Measurements from ENCODE around the gene CDK14.

DNA sequence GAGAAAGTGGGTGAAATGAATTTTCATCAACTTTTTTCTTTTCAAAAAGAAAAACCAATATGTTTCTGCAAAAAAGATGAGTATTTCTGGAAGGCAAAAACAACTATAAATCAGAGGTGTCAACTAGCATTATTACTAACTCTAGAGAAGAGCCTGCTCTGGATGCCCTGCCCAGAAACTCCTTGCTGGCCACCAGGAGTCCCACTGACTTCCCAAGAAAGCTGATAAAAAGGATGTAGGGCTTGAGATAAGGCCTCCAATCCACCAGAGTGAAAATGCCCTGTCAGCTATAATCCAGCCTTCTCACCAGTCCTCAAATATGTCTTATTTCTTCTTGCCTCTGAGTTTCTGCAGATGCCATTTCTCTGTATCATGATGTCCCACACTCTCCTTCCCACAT lies 651.4 kb downstream of the CDK14 start:
- TF ChIP-seq POLR2A (IDR thresholded peaks at IDR 0.05; ENCODE audit: low read depth, low read length), result no peak
- TF ChIP-seq, protein P1, sequence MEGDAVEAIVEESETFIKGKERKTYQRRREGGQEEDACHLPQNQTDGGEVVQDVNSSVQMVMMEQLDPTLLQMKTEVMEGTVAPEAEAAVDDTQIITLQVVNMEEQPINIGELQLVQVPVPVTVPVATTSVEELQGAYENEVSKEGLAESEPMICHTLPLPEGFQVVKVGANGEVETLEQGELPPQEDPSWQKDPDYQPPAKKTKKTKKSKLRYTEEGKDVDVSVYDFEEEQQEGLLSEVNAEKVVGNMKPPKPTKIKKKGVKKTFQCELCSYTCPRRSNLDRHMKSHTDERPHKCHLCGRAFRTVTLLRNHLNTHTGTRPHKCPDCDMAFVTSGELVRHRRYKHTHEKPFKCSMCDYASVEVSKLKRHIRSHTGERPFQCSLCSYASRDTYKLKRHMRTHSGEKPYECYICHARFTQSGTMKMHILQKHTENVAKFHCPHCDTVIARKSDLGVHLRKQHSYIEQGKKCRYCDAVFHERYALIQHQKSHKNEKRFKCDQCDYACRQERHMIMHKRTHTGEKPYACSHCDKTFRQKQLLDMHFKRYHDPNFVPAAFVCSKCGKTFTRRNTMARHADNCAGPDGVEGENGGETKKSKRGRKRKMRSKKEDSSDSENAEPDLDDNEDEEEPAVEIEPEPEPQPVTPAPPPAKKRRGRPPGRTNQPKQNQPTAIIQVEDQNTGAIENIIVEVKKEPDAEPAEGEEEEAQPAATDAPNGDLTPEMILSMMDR (IDR thresholded peaks at IDR 0.05; ENCODE audit: extremely low read depth in 1 of 2, insufficient read depth in 1 of 2, low read depth in 1 of 2, low read length in 2 of 2), result peak in 1 of 2 donors; percentile 10
- TF ChIP-seq EZH2 (IDR thresholded peaks at IDR 0.05; ENCODE audit: borderline replicate concordance, low read depth, low read length, severe bottlenecking), result no peak
